Measurements from ENCODE around the gene HOXA1.

HOXA1 gene

GRCh38 chr7:27124902-27125689 lies 29.3 kb upstream of the HOXA1 start:
- no peak overlapping the region for H3K4me3 ChIP-seq (ENCODE audit: low read depth, low read length, poor library complexity, severe bottlenecking)
- no peaks in the 10 kb centered on the region for H3K9me2 ChIP-seq (ENCODE audit: low read depth, low read length)
- H3K9ac ChIP-seq (ENCODE audit: low read length): no peak overlapping the region
- no peak overlapping the region for H3K27ac ChIP-seq (ENCODE audit: low read depth, low read length, poor library complexity, severe bottlenecking)
- no peaks in the 10 kb centered on the region for H3K9me3 ChIP-seq (ENCODE audit: low read length)
- no peak overlapping the region for H3K4me2 ChIP-seq (ENCODE audit: low read length)
- no peak overlapping the region for H2AFZ ChIP-seq (ENCODE audit: low read length)
- no peaks in the 10 kb centered on the region; the same call in 1 of the 2 replicates for H3K27me3 ChIP-seq (ENCODE audit: insufficient read depth, low read length)
- TF ChIP-seq EZH2 (IDR thresholded peaks at IDR 0.05; ENCODE audit: borderline replicate concordance, low read length) (no peak), CTCF (IDR thresholded peaks at IDR 0.05; ENCODE audit: low read length) (no peak)
- no peaks in the 10 kb centered on the region for H3K36me3 ChIP-seq (ENCODE audit: insufficient read depth, low read length)
- no peaks in the 10 kb centered on the region for H3F3A ChIP-seq (ENCODE audit: insufficient read depth, low read length)
- no peaks in the 10 kb centered on the region for H3K79me2 ChIP-seq (ENCODE audit: insufficient read depth, low read length)
- H3K4me1 ChIP-seq (ENCODE audit: insufficient read depth, low read length, severe bottlenecking): no peaks in the 10 kb centered on the region
- H4K20me1 ChIP-seq (ENCODE audit: insufficient read depth, low read length): no peaks in the 10 kb centered on the region

GRCh38 chr7:27124096-27124901 lies 28.5 kb upstream of the HOXA1 start:
- Histone ChIP-seq H2AFZ (ENCODE audit: low read length) (no peak overlapping the region), H3F3A (ENCODE audit: insufficient read depth, low read length) (no peaks in the 10 kb centered on the region)

More at GRCh38 chr7:27124096-27124901, 28.5 kb upstream of the HOXA1 start:
- Histone ChIP-seq H3K9me3 (ENCODE audit: low read length) (no peaks in the 10 kb centered on the region), H3K4me3 (ENCODE audit: low read depth, low read length, poor library complexity, severe bottlenecking) (no peak overlapping the region), H3K36me3 (ENCODE audit: insufficient read depth, low read length) (no peaks in the 10 kb centered on the region), H3K79me2 (ENCODE audit: insufficient read depth, low read length) (no peaks in the 10 kb centered on the region), H4K20me1 (ENCODE audit: insufficient read depth, low read length) (no peaks in the 10 kb centered on the region), H3K27me3 (ENCODE audit: insufficient read depth, low read length) (no peaks in the 10 kb centered on the region; the same call in 1 of the 2 replicates), H3K4me2 (ENCODE audit: low read length) (no peak overlapping the region), H3K9ac (ENCODE audit: low read length) (no peak overlapping the region), H3K27ac (ENCODE audit: low read depth, low read length, poor library complexity, severe bottlenecking) (no peak overlapping the region), H3K4me1 (ENCODE audit: insufficient read depth, low read length, severe bottlenecking) (no peaks in the 10 kb centered on the region), H3K9me2 (ENCODE audit: low read depth, low read length) (no peaks in the 10 kb centered on the region)
- no peak for TF ChIP-seq CTCF (IDR thresholded peaks at IDR 0.05; ENCODE audit: low read length)
- TF ChIP-seq EZH2 (IDR thresholded peaks at IDR 0.05; ENCODE audit: borderline replicate concordance, low read length): no peak
